ENCODE measurements around the gene PGAM1.

PGAM1 gene

DNA sequence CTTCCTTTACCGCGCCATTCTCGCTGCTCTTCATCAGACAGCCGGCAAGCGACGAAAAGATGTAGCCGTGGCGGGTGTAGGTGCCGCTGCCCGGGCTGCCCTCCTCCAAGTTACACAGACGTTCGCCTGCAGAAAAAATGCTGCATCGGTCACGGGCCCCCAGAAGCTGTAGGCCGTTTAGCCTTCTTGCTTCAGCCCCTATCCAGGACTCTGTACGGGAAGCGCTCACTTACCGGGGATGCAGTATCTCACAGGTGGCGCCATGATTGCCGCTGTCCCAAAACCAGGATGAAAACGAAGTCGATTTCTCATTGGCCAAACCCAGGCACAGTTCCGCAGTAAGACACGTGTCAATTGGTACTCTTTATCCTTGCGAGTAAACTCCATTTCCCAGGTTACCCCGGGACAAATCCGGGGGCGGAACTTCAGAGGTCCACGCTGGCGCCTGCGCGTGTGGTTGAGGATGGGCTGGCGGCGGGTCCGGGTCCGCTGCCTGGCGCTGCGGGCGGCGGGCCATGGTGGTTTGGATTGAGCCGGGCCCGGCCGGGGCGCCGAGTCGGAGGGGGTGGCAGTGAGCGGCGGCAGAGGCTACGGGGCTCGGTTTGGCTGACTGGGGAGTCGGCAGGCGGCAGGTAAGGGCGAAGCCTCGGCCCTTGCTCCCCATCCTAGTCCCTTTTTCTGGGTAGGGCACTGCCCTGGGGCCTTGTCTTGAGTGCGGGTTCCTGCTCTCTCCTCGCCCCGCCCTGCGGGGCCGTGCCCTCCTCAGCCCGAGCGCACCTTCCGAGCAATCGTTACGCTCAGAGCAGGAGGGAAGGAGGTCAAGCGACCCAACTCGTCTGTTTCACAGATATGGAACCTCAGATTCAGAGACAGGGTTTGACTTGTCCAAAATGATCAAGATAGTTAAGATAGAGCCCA, 20.0 kb downstream of the PGAM1 start, which contains the start of the genes EXOSC1 and ZDHHC16 (continued):
- TF ChIP-seq BCL11A (tag by site-specific recombination; IDR thresholded peaks at IDR 0.05; ENCODE audit: low read depth) (no peak), ZNF555 (tag by site-specific recombination; conservative IDR thresholded peaks at IDR 0.05) (no peak), ZNF792 (tag by site-specific recombination; IDR thresholded peaks at IDR 0.05) (no peak), ZNF24 (tag by site-specific recombination; IDR thresholded peaks at IDR 0.05) (0 out of 2 replicates have a peak, but pooled peaks have one; percentile 18), SP7 (tag by site-specific recombination; IDR thresholded peaks at IDR 0.05) (peak; percentile 76), GLIS1 (tag by site-specific recombination; IDR thresholded peaks at IDR 0.05) (peak; percentile 30; the same call in 1 of the 2 replicates), ZFP41 (tag by site-specific recombination; IDR thresholded peaks at IDR 0.05; ENCODE audit: borderline replicate concordance) (no peak), ZFHX2 (tag by site-specific recombination; conservative IDR thresholded peaks at IDR 0.05) (peak; percentile 85), ZNF514 (tag by site-specific recombination; IDR thresholded peaks at IDR 0.05) (no peak), KLF7 (tag by site-specific recombination; IDR thresholded peaks at IDR 0.05; ENCODE audit: borderline replicate concordance) (peak; percentile 61; the same call in 1 of the 2 replicates), ZNF600 (tag by site-specific recombination; IDR thresholded peaks at IDR 0.05) (peak; percentile 93), KLF1 (tag by site-specific recombination; IDR thresholded peaks at IDR 0.05) (peak; percentile 51), INSM2 (tag by site-specific recombination; IDR thresholded peaks at IDR 0.05) (peak; percentile 53; the same call in 1 of the 2 replicates), ZNF114 (tag by site-specific recombination; IDR thresholded peaks at IDR 0.05) (no peak), TCF7L2 (IDR thresholded peaks at IDR 0.05; ENCODE audit: borderline replicate concordance, low read depth, low read length) (no peak), MZF1 (tag by site-specific recombination; IDR thresholded peaks at IDR 0.05; ENCODE audit: borderline replicate concordance) (peak; percentile 84), SCRT2 (tag by site-specific recombination; IDR thresholded peaks at IDR 0.05) (peak; percentile 96), PBX3 (CRISPR knock-in tag; IDR thresholded peaks at IDR 0.05) (0 out of 2 replicates have a peak, but pooled peaks have one; percentile 23), GLI4 (tag by site-specific recombination; IDR thresholded peaks at IDR 0.05) (0 out of 2 replicates have a peak, but pooled peaks have one; percentile 44), ZBTB20 (tag by site-specific recombination; IDR thresholded peaks at IDR 0.05) (peak; percentile 96), PATZ1 (tag by site-specific recombination; IDR thresholded peaks at IDR 0.05) (peak; percentile 86), ZNF561 (tag by site-specific recombination; IDR thresholded peaks at IDR 0.05; ENCODE audit: borderline replicate concordance) (peak; percentile 93), PRDM1 (tag by site-specific recombination; IDR thresholded peaks at IDR 0.05) (no peak), ZBTB26 (tag by site-specific recombination; optimal IDR thresholded peaks at IDR 0.05) (peak; percentile 85)
- TF ChIP-seq, protein P1, sequence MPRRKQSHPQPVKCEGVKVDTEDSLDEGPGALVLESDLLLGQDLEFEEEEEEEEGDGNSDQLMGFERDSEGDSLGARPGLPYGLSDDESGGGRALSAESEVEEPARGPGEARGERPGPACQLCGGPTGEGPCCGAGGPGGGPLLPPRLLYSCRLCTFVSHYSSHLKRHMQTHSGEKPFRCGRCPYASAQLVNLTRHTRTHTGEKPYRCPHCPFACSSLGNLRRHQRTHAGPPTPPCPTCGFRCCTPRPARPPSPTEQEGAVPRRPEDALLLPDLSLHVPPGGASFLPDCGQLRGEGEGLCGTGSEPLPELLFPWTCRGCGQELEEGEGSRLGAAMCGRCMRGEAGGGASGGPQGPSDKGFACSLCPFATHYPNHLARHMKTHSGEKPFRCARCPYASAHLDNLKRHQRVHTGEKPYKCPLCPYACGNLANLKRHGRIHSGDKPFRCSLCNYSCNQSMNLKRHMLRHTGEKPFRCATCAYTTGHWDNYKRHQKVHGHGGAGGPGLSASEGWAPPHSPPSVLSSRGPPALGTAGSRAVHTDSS (tag by site-specific recombination; IDR thresholded peaks at IDR 0.05) = 0 out of 2 replicates have a peak, but pooled peaks have one; percentile 6
- TF ChIP-seq, protein P2, sequence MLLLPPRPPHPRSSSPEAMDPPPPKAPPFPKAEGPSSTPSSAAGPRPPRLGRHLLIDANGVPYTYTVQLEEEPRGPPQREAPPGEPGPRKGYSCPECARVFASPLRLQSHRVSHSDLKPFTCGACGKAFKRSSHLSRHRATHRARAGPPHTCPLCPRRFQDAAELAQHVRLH (tag by site-specific recombination; IDR thresholded peaks at IDR 0.05) = peak; percentile 70; the same call in 1 of the 2 replicates
- TF ChIP-seq, protein P3, sequence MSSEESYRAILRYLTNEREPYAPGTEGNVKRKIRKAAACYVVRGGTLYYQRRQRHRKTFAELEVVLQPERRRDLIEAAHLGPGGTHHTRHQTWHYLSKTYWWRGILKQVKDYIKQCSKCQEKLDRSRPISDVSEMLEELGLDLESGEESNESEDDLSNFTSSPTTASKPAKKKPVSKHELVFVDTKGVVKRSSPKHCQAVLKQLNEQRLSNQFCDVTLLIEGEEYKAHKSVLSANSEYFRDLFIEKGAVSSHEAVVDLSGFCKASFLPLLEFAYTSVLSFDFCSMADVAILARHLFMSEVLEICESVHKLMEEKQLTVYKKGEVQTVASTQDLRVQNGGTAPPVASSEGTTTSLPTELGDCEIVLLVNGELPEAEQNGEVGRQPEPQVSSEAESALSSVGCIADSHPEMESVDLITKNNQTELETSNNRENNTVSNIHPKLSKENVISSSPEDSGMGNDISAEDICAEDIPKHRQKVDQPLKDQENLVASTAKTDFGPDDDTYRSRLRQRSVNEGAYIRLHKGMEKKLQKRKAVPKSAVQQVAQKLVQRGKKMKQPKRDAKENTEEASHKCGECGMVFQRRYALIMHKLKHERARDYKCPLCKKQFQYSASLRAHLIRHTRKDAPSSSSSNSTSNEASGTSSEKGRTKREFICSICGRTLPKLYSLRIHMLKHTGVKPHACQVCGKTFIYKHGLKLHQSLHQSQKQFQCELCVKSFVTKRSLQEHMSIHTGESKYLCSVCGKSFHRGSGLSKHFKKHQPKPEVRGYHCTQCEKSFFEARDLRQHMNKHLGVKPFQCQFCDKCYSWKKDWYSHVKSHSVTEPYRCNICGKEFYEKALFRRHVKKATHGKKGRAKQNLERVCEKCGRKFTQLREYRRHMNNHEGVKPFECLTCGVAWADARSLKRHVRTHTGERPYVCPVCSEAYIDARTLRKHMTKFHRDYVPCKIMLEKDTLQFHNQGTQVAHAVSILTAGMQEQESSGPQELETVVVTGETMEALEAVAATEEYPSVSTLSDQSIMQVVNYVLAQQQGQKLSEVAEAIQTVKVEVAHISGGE (tag by site-specific recombination; conservative IDR thresholded peaks at IDR 0.05; ENCODE audit: low read depth) = peak; percentile 48

Data from HEK293 (cell line).